ENCODE data around the gene PRRC2A.

The PRRC2A gene

GRCh38 chr6:31681135-31681671, 60.7 kb downstream of the PRRC2A start:
- H3K4me3 ChIP-seq (replicated peaks in 1 of 2; ENCODE audit: low read depth in 2 of 2, low read length in 2 of 2) = peak overlapping the region; percentile 44 to 54
- DNase-seq (ENCODE audit: low read depth in 2 of 2) = peak in 1 of 2 donors; percentile 36
- TF ChIP-seq CTCF (IDR thresholded peaks at IDR 0.05; ENCODE audit: low read depth, low read length) = peak; percentile 30

GRCh38 chr6:31683591-31683990, 63.1 kb downstream of the PRRC2A start:
- no peak for TF ChIP-seq CTCF (IDR thresholded peaks at IDR 0.05; ENCODE audit: low read depth, low read length)
- H3K4me3 ChIP-seq (replicated peaks in 1 of 2; ENCODE audit: low read depth in 2 of 2, low read length in 2 of 2) = no peak overlapping the region
- no peak for DNase-seq (ENCODE audit: low read depth in 2 of 2)

- TF ChIP-seq CTCF (IDR thresholded peaks at IDR 0.05; ENCODE audit: low read depth, low read length) = no peak
- no peak overlapping the region for H3K4me3 ChIP-seq (replicated peaks in 1 of 2; ENCODE audit: low read depth in 2 of 2, low read length in 2 of 2)
- no peak for DNase-seq (ENCODE audit: low read depth in 2 of 2)
Measured at GRCh38 chr6:31686483-31686882, 66.0 kb downstream of the PRRC2A start.

GRCh38 chr6:31687321-31687720, 66.8 kb downstream of the PRRC2A start:
- no peak for DNase-seq (ENCODE audit: low read depth in 2 of 2)
- no peak overlapping the region for H3K4me3 ChIP-seq (replicated peaks in 1 of 2; ENCODE audit: low read depth in 2 of 2, low read length in 2 of 2)
- no peak for TF ChIP-seq CTCF (IDR thresholded peaks at IDR 0.05; ENCODE audit: low read depth, low read length)

Measured in cardiac fibroblast (primary cell).